Right lung (tissue), 5 donors: Measurements from ENCODE around the gene ZNF570. TPM values are rescaled to one million over a fixed set of nuclear protein-coding genes. Genes with fewer than 3 reads are reported as not detected.

Experiments used
- polyA plus RNA-seq, 5 donors: library from polyadenylated mRNA; unstranded; fragments of 120-200 nt; gene quantifications; one replicate each; pipeline versions ENCODE4 v1.2.1 to v1.2.3, GENCODE V29; 2013; ENCODE audit warnings: inconsistent platforms in 1 of 5, low replicate concordance in 1 of 5; ENCODE audit not compliant: insufficient read length in 5 of 5, insufficient read depth in 1 of 5

Gene ZNF570
- polyA plus RNA-seq, 5 donors = 6.5 to 12.7 (median 10.0) TPM

Other genes with a start within 250 kb of the ZNF570 start
- 10 to 100 TPM in 4 of 5 donors, 1 to 10 TPM in 1; 7.1 to 11.5 (median 10.4) TPM for gene ZNF527, start 98.3 kb upstream of the ZNF570 start, polyA plus RNA-seq
- 10 to 100 TPM in 3 of 5 donors, 1 to 10 TPM in 2; 7.3 to 15.7 (median 11.8) TPM for gene ZNF569, start 1.9 kb upstream of the ZNF570 start, polyA plus RNA-seq
- gene ZNF793, start 37.6 kb downstream of the ZNF570 start, polyA plus RNA-seq = 10 to 100 TPM; 19.5 to 40.2 (median 33.5) TPM
- 10 to 100 TPM in 4 of 5 donors, 1 to 10 TPM in 1; 9.1 to 15.6 (median 11.6) TPM for gene ZNF571, start 125.4 kb downstream of the ZNF570 start, polyA plus RNA-seq
- gene ZNF540, start 125.5 kb downstream of the ZNF570 start, polyA plus RNA-seq = 1 to 10 TPM; 4.9 to 7.2 (median 6.9) TPM
- 10 to 100 TPM; 14.2 to 29.2 (median 22.6) TPM for gene ZFP30, start 186.1 kb downstream of the ZNF570 start, polyA plus RNA-seq